HG03108 (cell line): ENCODE results near the gene MISP3.
A peak's percentile ranks its signal among the peaks of the same experiment; 100 is the strongest.

Source experiments
- ATAC-seq: cut with Tn5 transposase; IDR thresholded peaks from one replicate; pipeline ENCODE4 v1.9.1; 2021; ENCODE audit warnings: moderate library complexity; ENCODE audit not compliant: unreplicated experiment

Gene MISP3

DNA sequence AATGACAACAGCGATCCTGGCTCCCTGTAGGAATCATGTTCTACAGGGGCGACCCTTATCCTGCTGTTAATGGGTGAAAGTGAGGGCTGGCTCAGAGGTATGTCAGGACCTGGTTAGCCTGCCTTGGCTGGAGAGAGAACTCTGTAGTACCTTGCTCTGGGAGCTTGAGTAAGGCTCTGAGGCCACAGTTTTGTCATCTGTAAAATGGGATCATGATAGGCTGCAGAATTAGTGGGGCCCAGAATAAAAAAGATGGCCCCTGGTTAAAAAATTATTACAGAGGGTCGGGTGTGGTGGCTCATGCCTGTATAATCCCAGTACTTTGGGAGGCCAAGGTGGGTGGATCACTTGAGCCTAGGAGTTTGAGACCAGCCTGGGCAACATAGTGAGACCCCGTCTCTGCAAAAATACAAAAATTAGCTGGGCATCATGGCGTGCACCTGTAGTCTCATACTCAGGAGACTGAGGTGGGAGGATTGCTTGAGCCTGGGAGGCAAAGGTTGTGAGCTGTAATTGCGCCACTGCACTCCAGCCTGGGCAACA, 28.5 kb downstream of the MISP3 start:
- no peak for ATAC-seq

DNA sequence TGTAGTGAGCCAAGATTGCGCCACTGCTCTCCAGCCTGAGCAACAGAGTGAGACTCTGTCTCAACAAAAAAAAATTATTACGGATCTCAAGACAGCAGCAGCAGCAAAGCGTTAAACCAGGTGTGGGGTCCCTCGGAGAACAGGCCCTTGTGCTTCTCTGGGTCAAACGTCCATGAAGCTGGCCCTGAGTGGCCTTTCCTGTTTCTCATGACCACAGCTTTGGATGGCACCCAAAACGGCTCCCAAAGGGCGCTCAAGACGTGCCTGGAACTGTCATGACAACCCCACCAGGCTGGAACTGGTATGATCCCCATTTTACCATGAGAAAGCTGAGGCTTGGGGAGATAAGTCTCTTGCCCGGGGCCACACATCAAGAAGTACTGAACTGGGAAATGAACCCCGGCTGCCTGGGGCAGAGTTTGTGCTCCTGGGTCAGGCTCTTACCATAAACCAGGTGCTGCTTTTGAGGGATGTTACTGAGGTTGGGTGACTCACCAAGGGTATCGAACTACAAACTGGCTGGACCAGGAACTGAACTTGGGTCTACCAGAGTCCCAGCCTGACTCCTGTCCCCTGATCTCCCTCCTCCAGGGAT, 29.6 kb downstream of the MISP3 start:
- ATAC-seq, result no peak

DNA sequence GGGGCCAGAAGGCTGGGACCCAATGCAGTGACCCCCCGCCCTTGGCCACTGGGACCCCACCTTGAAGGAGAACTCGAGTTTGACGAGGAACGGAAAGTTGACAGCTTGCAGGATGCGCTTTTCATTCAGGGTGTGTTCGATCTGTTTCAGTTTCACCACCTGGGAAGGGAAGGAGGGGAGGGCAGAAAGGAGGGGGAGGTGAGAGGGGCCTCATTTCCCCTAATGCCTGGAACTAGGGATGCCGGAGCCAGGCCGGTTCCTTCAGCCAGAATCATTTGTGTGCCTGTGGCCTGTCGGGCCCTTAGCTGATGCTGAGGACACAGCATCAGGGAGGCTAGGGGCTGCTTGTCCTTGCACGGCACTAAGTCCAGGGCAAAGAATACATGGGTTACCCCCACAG, 30.2 kb downstream of the MISP3 start:
- no peak for ATAC-seq

DNA sequence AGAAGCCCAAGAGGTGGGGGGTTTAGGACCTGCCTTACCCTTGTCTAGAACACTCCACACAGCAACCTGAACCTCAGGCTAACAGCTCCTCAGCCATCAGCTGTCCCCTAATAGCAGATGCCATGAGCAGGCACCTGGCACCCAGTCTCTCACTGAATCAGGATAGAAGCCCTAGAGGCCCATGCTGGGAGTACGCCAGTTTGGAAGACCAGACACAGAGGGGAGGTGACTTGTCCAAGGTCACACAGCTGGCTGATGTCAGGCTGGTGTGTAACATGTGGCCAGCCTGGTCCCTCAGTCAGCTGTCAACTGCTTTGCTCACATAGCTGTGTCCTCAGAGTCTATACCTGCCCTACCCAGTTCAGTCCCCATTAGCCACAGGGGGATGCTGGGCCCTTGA, 30.7 kb downstream of the MISP3 start:
- no peak for ATAC-seq

DNA sequence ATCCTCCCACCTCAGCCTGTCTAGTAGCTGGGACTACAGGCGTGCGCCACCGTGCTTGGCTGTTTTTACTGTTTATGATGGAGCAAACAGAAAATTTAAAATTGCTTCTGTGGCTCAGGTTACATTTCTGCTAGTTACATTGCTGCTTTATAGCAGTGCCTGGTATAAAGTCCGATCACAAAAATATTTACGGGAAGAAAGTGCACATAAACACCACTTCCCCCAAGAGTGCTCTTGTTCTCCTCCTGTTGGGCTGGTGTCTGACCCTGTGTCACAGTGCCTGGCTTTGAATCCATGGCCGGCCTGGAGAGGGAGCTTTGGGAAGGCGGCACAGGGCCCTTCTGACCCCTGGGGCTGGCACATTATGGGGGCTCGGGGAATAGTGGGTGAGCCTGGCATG, 33.1 kb downstream of the MISP3 start:
- no peak for ATAC-seq

DNA sequence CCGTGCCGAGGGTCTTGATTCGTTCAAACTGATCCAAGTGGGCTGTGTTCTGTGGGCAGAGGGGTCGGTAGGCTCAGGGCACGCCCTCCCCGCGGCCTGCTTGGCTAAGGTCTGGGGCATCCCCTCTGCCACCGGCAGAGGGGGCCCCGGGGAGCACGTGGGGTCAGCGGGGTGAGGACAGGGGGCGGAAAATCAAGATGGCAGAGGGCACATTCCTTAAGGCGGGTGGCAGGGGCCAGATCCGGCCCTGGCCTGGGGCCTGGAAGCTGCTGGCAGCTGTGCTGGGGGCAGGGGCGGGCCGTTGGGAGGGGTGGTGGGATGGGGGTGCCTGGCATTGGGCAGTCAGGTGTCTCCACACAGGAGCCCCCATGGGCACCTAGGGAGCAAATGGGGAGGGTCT, 34.3 kb downstream of the MISP3 start:
- ATAC-seq, result no peak

DNA sequence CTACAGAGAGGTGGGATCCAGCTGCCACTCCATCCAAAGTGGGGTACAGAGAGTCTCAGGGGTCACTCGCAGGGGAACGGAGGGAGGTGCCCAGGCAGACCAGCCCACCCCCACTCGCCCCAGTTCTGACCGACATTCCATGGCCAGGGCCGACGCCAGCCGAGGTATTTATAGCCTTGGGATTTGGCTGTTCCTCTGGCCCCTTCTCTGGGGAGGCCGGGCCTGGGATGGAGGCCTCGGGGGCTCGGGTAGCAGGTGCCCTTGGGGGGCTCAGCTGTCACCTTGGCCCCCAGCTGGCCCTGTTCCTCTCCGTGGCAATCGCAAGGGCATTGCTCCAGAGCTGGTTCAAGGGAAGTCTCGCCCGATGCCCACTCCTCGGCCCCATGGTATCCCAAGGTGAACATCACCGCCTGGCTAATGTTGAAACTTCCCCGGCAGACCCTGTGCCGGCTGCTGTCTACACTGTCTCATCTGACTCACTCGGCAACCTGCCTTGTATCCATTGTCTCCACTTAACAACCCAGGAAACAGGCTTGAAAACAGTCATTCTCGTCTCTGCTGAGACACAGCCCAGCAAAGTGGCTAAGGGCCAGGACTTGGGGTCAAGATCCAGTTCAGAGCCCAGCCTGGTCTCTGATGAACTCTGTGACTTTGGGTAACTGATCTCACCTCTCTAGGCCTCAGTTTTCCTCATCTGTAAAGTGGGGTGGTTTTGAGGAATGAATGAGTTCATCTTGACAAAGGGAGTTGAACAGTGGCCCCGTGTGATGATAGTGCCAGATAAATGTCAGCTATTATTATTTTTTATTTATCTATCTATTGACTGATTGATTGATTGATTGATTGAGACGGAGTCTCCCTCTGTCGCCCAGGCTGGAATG, 35.2 kb downstream of the MISP3 start:
- ATAC-seq, result no peak

DNA sequence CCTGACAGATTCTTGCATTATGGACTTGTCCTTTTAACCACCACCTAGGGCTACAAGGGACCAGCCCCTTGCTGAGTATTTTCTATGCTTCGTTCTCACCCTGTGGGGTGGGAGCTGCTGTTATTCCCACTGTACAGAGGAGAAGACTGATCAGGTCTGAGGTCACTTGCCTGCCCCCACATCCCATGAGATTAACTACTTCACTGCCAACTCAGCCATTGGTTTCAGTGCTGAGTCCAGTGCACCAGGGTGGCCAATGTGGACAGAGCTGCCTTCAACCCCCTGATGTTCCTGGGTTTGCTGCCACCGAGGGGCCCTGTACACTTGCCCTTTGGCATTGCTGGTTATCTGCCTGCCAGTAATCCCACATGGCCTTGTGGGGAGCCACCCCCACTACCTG, 38.1 kb downstream of the MISP3 start:
- no peak for ATAC-seq

DNA sequence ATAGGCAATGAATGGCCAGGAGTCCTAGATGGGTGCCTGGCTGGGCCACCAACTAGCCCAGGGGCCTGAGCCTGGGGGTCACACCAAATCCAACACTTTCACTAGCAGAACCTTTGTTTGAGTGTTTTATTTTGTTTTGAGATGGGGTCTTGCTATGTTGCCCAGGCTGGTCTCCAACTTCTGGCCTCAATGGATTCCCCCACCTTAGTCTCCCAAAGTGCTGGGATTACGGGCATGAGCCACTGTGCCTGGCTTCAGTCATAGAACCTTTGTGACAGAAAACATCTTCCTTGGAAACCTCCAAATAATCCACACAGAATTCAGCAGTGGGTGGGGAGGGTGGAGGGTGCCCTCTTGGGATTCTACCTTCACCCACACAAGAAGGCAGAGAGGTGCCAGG, 38.9 kb downstream of the MISP3 start:
- no peak for ATAC-seq

DNA sequence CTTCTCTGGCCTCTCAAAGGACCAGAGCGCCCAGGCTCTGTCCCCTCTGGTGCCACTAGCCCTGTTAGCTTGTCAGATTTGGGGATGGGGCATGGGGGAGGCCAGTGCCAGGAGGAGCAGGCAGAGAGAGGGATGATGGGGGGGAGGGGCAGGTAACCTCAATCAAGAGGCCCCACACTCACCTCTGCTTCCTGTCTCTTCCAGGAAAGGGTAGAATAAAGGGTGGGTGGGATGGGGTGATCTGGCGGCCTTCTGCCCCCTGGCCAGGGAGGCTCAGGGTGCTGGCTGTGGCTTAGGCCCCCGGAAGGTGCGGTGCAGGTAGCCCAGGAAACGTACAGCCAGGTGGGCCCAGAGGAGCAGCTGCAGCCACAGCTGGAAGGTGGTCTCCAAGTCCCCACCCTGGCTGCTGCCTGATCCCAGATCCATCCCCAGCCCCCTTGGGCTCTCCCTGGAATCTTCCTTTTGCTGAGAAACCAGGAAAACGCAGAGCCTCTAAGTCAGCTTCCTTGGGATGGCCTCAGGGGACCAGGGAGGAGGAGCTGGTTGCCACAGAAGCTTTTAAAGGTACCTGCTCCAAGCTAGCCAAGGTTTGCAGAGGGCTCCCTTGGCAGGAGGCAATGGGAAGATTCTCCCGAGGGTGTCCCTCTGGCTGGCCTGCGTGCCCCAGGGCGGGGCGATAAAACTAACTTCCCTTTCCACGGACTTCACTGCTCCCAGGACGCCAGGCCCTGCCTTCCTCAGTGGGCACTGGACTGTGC, 39.6 kb downstream of the MISP3 start:
- no peak for ATAC-seq

DNA sequence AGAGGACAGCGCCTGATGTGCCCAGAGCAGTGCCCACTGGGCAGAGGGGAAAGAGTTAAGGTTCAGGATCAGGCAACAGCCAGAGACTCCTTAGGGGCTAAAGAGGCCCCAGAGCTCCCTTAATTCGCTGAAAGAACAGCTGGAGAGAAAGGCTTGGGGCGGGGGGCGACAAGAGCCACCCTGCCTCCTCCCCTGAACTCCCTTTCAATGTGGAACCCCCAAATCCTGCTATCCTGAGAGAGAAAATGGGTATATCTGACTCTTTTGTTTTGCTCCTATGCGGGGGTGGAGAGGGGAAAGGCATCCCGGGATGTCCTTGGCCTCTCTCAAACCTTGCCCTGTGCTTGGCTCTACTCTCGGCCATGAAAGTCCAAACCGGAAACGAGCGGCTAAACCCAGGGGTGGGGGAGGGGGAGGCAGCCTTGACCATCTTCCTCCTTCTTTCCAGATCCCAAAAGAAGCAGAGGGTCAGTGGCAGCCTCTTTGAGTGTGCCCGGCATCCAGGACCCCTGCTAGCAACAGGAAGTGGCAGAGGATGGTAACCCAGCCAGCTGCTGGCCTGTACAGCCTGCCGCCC, 40.3 kb downstream of the MISP3 start:
- ATAC-seq, result no peak

DNA sequence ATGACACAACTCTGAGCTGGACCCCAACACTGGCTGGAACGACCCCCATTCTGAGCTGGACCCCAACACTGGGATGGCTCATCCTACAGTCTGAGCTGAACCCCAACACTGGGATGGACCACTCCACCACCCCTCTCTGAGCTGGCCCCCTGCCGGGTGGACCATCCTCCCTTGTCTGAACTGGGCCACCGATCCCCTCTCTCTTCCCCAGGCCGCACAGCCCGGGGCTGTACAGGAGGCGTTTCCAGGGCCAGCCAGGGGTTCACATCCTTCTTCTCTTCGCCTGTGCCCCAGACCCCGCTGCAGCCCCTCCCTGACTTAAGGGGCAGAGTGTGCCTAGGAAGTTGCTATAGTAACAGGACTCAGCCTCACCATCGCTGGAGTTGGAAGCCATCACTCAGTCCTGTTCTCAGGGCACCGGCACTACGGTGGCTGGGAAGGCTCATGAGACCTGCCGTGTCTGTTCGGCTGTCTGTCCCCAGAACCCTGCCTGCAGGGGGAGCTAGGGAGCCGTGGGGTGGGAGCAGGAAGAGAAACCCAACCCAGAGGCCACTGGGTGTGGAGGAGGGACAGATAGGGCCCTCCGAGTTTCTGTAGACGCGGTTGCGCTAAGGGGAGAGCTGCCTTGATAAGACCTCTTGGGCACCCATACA, 41.3 kb downstream of the MISP3 start:
- no peak for ATAC-seq

DNA sequence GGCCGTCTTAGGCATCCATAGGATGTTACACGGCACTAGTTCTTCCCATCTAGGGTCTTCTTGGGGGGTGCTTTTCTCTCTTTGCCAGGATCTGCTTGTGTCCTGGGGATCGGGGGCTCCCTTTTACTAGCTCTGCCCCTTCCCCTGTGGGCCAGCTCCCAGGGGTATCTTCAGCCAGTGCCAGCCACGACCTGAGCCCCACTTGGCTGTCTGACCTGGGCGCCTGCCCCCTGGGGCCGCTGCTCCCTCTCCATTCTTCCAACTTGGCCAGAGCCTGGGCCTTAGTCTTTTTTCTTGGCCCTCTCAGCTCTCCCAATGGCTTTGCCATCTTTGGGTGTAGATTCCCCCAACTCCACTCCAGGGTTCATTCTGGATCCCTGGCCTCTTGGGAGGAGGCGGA, 41.9 kb downstream of the MISP3 start:
- ATAC-seq, result no peak

DNA sequence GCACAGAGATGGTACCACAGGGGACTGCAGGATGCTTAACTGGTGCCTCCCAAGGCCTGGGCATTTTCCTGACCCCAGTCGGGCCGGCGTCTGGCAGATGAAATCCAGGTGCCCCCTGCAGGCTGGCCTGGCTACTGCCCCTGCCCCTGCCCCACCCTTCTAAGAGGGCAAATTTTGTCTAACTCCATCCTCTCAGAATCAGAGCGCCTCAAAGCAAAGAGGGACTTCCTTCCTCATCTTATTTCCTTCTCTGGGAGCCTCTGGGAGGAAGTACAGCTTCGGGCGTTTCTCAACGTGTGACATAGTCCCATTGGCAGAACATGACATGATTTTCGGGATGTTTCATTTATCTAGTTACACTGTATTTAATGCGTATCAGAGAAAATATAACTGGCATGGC, 42.3 kb downstream of the MISP3 start:
- no peak for ATAC-seq

DNA sequence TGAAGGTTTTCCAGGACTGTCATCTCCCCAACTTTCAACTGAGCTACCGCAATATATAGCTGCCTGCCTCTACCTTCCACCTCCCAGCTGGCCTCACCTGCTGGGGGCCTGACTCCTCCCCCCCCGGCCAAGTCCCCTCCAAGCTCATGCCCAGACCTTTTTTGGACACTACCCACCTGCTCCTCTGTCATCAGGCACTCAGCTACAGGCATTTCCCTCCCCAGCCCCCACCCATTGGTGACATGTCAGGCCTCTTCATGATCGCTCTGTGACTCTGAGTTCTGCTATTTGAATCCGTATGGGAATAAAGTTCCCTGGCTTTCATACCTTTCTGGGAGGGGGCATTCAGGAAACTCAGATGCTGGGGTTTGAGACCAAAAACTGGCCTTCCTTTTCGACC, 43.2 kb downstream of the MISP3 start:
- ATAC-seq, result no peak

DNA sequence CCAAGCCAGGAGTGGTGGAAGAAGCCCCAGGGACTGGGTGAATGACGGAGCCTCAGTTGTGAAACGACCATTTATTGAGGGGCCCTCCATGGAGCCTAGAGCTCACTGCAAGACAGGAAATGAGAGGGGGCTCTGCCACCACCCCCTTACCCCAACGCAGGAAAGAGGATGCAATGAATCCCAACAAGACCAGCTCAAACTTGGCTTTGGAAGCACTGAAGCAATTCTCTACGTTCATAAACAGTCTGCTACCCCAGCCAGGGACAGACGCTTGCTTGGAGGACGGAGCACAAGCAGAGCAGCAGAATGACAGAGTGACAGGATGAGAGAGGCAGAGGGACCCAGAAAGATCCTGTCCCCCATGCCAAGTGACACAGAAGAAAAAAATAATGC, 43.9 kb downstream of the MISP3 start:
- ATAC-seq, result no peak

DNA sequence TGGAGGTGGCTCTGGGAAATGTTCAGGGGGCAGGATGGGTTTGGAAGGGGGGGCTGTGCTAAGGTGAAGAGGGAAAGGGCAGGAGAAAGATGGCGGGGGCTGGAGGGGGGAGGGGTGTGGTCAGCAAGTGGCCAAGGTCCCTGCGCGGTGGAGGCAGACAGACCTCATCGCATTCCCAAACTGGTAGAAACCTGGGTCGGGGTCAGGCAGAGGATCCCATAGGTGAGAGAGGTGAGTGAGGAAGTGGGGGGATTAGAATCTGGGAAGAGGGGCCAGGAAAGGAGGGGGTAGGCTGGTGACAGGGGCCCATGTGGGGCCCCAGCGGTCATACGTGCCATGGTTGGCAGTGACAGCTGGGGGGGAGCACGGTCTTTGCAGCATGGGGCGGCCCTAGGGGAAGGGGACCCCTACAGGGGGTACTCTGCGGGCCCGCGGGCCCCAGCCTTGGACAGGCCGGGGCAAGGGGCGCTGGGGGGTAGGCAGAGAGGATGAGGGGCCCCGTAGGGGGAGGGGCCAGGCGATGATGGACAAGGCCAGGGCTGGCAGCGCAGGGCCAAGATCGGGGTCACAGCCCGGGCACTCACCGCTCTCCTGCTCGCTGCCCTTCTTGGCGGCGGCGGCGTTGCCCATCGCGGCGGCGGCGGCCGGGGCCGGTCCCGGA, 44.5 kb downstream of the MISP3 start:
- peak; percentile 9 for ATAC-seq

DNA sequence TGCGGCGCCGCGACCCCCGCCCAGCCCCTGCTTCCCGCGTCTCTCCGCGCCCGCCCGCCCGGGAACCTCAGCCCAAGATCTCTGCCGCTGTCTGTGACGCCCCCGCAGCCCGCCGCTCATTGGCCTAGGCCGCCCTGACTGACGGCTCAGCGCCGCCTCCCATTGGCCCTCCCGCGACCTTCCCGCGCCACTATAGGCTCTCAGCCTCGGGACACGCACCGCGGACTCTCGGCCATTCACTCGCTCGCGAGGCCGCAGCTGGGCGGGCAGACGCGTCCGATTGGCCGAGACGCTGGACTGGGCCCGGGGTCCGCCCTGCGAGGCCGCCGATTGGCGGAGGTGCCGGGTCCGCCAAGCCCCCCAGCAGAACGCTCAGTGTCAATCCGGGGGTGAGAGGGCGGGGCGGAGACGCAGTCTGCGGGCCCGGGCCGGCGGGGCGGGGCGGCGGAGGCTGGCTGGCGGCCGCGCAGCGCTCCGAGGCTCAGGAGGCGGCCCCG, 45.1 kb downstream of the MISP3 start, which contains the start of gene PRKACA:
Gene PRKACA, minus strand, starts transcription at position 95 of the 497 bp plus-strand sequence. CDS start 215 bp downstream, outside the sequence.
- ATAC-seq, result peak; percentile 91

DNA sequence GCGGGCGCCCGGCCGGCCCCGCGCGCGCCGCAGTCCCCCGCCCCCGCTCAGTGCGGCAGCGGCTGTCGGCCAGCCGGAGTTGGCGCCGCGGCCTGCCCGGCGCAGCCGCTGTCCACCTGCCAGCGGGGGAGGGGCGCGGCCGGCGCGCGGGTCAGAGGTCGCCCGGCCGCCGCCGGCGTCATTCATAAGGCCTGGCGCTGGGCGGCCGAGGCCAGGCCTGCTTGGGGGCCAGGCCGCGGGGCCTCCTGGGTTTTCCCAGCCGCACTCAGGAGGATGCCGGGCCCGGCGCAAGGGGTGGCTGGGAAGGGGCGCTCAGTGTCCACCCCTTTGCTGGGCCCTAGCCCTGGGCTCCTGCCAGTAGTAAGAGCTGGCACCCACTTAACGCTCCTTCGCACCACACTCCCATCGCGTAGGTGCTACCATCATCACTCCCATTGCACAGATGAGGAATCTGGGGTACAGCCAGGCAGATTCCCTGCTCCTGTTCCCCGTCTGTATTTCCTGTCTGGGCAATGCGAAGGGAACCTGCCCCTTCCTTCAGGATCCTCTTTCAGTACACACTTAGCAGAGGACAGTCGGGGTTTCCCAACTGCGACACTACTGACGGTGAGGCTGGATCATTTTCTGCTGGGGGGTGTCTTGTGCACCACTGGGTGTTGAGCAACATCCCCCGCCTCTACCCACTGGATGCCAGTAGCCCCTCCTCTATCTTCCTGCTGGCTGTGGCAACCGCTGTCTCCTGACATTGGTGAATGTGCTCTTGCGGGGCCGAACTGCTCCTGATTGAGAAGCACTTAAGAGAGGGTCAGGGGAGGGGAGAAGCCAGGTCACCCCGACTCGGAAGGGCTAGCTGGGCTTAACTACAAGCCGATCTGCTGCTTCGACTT, 45.8 kb downstream of the MISP3 start:
- ATAC-seq, result peak; percentile 23
